H7 (cell line): ENCODE data around the gene SLC44A4. TPM values are rescaled to one million over a fixed set of nuclear protein-coding genes. Genes with fewer than 3 reads are reported as not detected.
"Not testable (repeated sequence)": the region's sequence is repeated elsewhere in the genome, so short reads cannot be mapped to it uniquely, and the experiment has no call there.

ENCODE experiments used
- DNase-seq: peaks from one replicate; pipeline ENCODE4 v3.0.0; 2012
- H3K27me3 ChIP-seq: 2 replicates; pipeline ENCODE4 v1.6.0; 2011; ENCODE audit warnings: mild to moderate bottlenecking, low read length; ENCODE audit not compliant: control insufficient read depth, insufficient read depth
- H3K36me3 ChIP-seq: replicated peaks from 2 replicates; pipeline ENCODE4 v1.5.1; 2011; ENCODE audit warnings: low read length; ENCODE audit not compliant: control insufficient read depth, insufficient read depth
- H3K4me3 ChIP-seq: 2 replicates; pipeline ENCODE4 v1.5.1; 2011; ENCODE audit warnings: low read depth, mild to moderate bottlenecking, control low read depth, low read length, moderate library complexity; ENCODE audit not compliant: insufficient read depth
- total RNA-seq: library from RNA; depleted of rRNA; stranded (reverse); fragments of >200 nt; shearing (Covaris generic); gene quantifications from 2 replicates; pipeline ENCODE4 v1.2.3, GENCODE V29; 2014

Gene SLC44A4
- total RNA-seq, 1 experiment from 2014 or later, result 0.42 TPM

- Histone ChIP-seq H3K4me3 (no peak overlapping the region), H3K36me3 (no peaks in the 10 kb centered on the region)
- no peak for DNase-seq
Measured at GRCh38 chr6:31907158-31907813, 28.5 kb upstream of the SLC44A4 start.

GRCh38 chr6:31906727-31907126 is 27.9 kb upstream of the SLC44A4 start:
- H3K27me3 ChIP-seq, H3K36me3 ChIP-seq, H3K4me3 ChIP-seq, DNase-seq: not testable (repeated sequence)

More at GRCh38 chr6:31907158-31907813, 28.5 kb upstream of the SLC44A4 start:
- H3K27me3 ChIP-seq, result no peaks in the 10 kb centered on the region

GRCh38 chr6:31906122-31906521 is 27.3 kb upstream of the SLC44A4 start:
- Histone ChIP-seq H3K27me3 (no peaks in the 10 kb centered on the region), H3K4me3 (no peak overlapping the region), H3K36me3 (no peaks in the 10 kb centered on the region)
- peak; percentile 76 for DNase-seq

- Histone ChIP-seq H3K4me3 (no peak overlapping the region), H3K27me3 (no peaks in the 10 kb centered on the region), H3K36me3 (no peaks in the 10 kb centered on the region; the same call in 1 of the 2 replicates)
- no peak for DNase-seq
Measured at GRCh38 chr6:31905041-31905440, 26.2 kb upstream of the SLC44A4 start.

- H3K4me3 ChIP-seq, result no peak overlapping the region
- no peaks in the 10 kb centered on the region for H3K27me3 ChIP-seq
- no peaks in the 10 kb centered on the region; the same call in 1 of the 2 replicates for H3K36me3 ChIP-seq
- DNase-seq, result no peak
Measured at GRCh38 chr6:31903957-31904356, 25.2 kb upstream of the SLC44A4 start.

- H3K36me3 ChIP-seq, result no peaks in the 10 kb centered on the region; the same call in 1 of the 2 replicates
- peak within 1 kb of the TSS; percentile 65 for H3K4me3 ChIP-seq
- peak; percentile 99 for DNase-seq
- no peaks in the 10 kb centered on the region for H3K27me3 ChIP-seq
Measured at GRCh38 chr6:31901953-31902643, 23.3 kb upstream of the SLC44A4 start, which contains the start of gene ZBTB12. TSS of gene ZBTB12 (minus strand) at chr6:31902086. CDS start at chr6:31901305, 781 bp downstream.

- peak overlapping the region; percentile 65 for H3K4me3 ChIP-seq
- no peaks in the 10 kb centered on the region; the same call in 1 of the 2 replicates for H3K36me3 ChIP-seq
- DNase-seq, result peak; percentile 90
- H3K27me3 ChIP-seq, result no peaks in the 10 kb centered on the region
Measured at GRCh38 chr6:31901415-31901952, 22.7 kb upstream of the SLC44A4 start.

- peak; percentile 55 for DNase-seq
- Histone ChIP-seq H3K36me3 (peaks cover 2% of the 10 kb centered on the region), H3K27me3 (no peaks in the 10 kb centered on the region), H3K4me3 (peak overlapping the region; percentile 65)
Measured at GRCh38 chr6:31900917-31901414, 22.2 kb upstream of the SLC44A4 start.

- peak; percentile 19 for DNase-seq
Measured at GRCh38 chr6:31899882-31900722, 21.3 kb upstream of the SLC44A4 start.

GRCh38 chr6:31899215-31899614 is 20.4 kb upstream of the SLC44A4 start:
- DNase-seq, result no peak
- H3K27me3 ChIP-seq, result no peaks in the 10 kb centered on the region
- H3K36me3 ChIP-seq, result peaks cover 11% of the 10 kb centered on the region
- no peak overlapping the region for H3K4me3 ChIP-seq

More at GRCh38 chr6:31899882-31900722, 21.3 kb upstream of the SLC44A4 start:
- Histone ChIP-seq H3K27me3 (no peaks in the 10 kb centered on the region), H3K36me3 (peaks cover 9% of the 10 kb centered on the region), H3K4me3 (no peak overlapping the region)

GRCh38 chr6:31898383-31899011 is 19.7 kb upstream of the SLC44A4 start:
- peak; percentile 76 for DNase-seq
- H3K36me3 ChIP-seq, result peaks cover 11% of the 10 kb centered on the region
- H3K27me3 ChIP-seq, result no peaks in the 10 kb centered on the region
- H3K4me3 ChIP-seq, result peak overlapping the region; percentile 87

GRCh38 chr6:31897612-31898382 is 19.0 kb upstream of the SLC44A4 start, which contains the start of gene EHMT2:
TSS of gene EHMT2 (minus strand) at chr6:31897698. CDS start at chr6:31897677, 21 bp downstream.
- H3K27me3 ChIP-seq, result no peaks in the 10 kb centered on the region
- H3K4me3 ChIP-seq, result peak within 1 kb of the TSS; percentile 87
- H3K36me3 ChIP-seq, result peaks cover 16% of the 10 kb centered on the region
- peak; percentile 97 for DNase-seq
